ENCODE data around the gene LPP. TPM values are rescaled to one million over a fixed set of nuclear protein-coding genes. Genes with fewer than 3 reads are reported as not detected.

The LPP gene
- total and polyA plus RNA-seq, 10 of the 15 experiments (the other 5 are each of a cell fraction or from before 2014, with no cell fraction given): under 0.01 to 0.62 (median 0.03) TPM

GRCh38 chr3:188278717-188279324 lies 124.9 kb downstream of the LPP start:
- RAD21 ChIA-PET (ENCODE audit: unreplicated experiment): no interaction called here
- Histone ChIP-seq H4K20me1 (ENCODE audit: control insufficient read depth, insufficient read depth) (no peaks in the 10 kb centered on the region), H3K79me2 (ENCODE audit: control insufficient read depth, insufficient read depth, low read length) (no peaks in the 10 kb centered on the region), H2AFZ (ENCODE audit: control insufficient read depth, low read depth, low read length) (no peak overlapping the region), H3K27me3 (replicated peaks in 1 of 2; ENCODE audit: control insufficient read depth in 2 of 2, insufficient read depth in 2 of 2, low read length in 1 of 2) (no peaks in the 10 kb centered on the region; a peak in 1 of 4 replicates), H3K4me2 (ENCODE audit: control insufficient read depth, insufficient read depth) (no peak overlapping the region), H3K36me3 (ENCODE audit: control insufficient read depth in 2 of 2, insufficient read depth in 2 of 2, low read length in 1 of 2) (no peaks in the 10 kb centered on the region), H3K9me3 (replicated peaks; ENCODE audit: control insufficient read depth, insufficient read depth, low read length) (no peaks in the 10 kb centered on the region), H3K4me3 (no peak overlapping the region), H3K27ac (ENCODE audit: control insufficient read depth, insufficient read depth) (no peak overlapping the region), H3K4me1 (ENCODE audit: control insufficient read depth, insufficient read depth, low read length) (no peaks in the 10 kb centered on the region), H3K9ac (ENCODE audit: control insufficient read depth, insufficient read depth, low read length) (no peak overlapping the region)
- FAIRE-seq (no peak), DNase-seq (ENCODE audit: low read depth, low spot score) (no peak), ATAC-seq (no peak)
- no peak for TF ChIP-seq ZNF274 (IDR thresholded peaks at IDR 0.05; ENCODE audit: insufficient read depth, insufficient read length)
- TF ChIP-seq E2F4 (IDR thresholded peaks at IDR 0.05; ENCODE audit: low read depth, low read length): no peak
- TF ChIP-seq MXI1 (IDR thresholded peaks at IDR 0.05; ENCODE audit: low read depth, low read length): no peak
- in situ Hi-C loops (cut with MboI) (no loop called here), intact Hi-C loops (cut with micrococcal nuclease; ENCODE audit: unreplicated experiment) (no loop called here)
- 23% methylated on average over 6 of the region's 6 CpGs for WGBS (ENCODE audit: insufficient coverage, insufficient replicate concordance, low lambda C conversion rate, missing lambda C conversion rate)
- CTCF ChIA-PET: interaction anchor here (1.2 to 2.6 kb wide), 4 partner anchors 9 to 538 kb away, joined by 3 to 14 read pairs (median 4); partner anchors contain the start of gene BCL6
- POLR2A ChIA-PET: no interaction called here
- SMC1A ChIA-PET (ENCODE audit: uncharacterized antibody, unreplicated experiment): interaction anchor here (1.1 kb wide), 1 partner anchor 15 kb away, joined by 3 read pairs; no protein-coding TSS in a partner anchor
- BruUV-seq (replicated peaks): no TSS peak

All from GM12878 (cell line).